GM10266 (cell line): ENCODE data around the gene GRK5.

Experiments
- DNase-seq: peaks from one replicate; pipeline ENCODE4 v3.0.0; 2012; ENCODE audit errors: extremely low spot score
- CTCF ChIP-seq: IDR thresholded peaks from 2 replicates; pipeline ENCODE4 v1.5.1; 2012; ENCODE audit warnings: mild to moderate bottlenecking, low read depth; ENCODE audit not compliant: control insufficient read depth, insufficient read depth; ENCODE audit errors: missing control alignments

The GRK5 gene

GRCh38 chr10:119284679-119285096, 77.3 kb downstream of the GRK5 start:
- no peak for TF ChIP-seq CTCF
- no peak for DNase-seq

- DNase-seq = peak; percentile 41
- no peak for TF ChIP-seq CTCF
Observed at GRCh38 chr10:119285495-119286267, 78.3 kb downstream of the GRK5 start.

GRCh38 chr10:119286516-119286915, 79.1 kb downstream of the GRK5 start:
- no peak for TF ChIP-seq CTCF
- no peak for DNase-seq

GRCh38 chr10:119286983-119287633, 79.7 kb downstream of the GRK5 start:
- no peak for DNase-seq
- TF ChIP-seq CTCF = no peak

- TF ChIP-seq CTCF = no peak
- DNase-seq = no peak
Observed at GRCh38 chr10:119288574-119289001, 81.2 kb downstream of the GRK5 start.

GRCh38 chr10:119289227-119289920, 82.0 kb downstream of the GRK5 start:
- DNase-seq = no peak

More at GRCh38 chr10:119289227-119289920, 82.0 kb downstream of the GRK5 start:
- no peak for TF ChIP-seq CTCF
